ENCODE data around the gene C8G. TPM values are rescaled to one million over a fixed set of nuclear protein-coding genes. Genes with fewer than 3 reads are reported as not detected.

C8G gene
- polyA plus RNA-seq, 1 donor = 0.90 TPM

DNA sequence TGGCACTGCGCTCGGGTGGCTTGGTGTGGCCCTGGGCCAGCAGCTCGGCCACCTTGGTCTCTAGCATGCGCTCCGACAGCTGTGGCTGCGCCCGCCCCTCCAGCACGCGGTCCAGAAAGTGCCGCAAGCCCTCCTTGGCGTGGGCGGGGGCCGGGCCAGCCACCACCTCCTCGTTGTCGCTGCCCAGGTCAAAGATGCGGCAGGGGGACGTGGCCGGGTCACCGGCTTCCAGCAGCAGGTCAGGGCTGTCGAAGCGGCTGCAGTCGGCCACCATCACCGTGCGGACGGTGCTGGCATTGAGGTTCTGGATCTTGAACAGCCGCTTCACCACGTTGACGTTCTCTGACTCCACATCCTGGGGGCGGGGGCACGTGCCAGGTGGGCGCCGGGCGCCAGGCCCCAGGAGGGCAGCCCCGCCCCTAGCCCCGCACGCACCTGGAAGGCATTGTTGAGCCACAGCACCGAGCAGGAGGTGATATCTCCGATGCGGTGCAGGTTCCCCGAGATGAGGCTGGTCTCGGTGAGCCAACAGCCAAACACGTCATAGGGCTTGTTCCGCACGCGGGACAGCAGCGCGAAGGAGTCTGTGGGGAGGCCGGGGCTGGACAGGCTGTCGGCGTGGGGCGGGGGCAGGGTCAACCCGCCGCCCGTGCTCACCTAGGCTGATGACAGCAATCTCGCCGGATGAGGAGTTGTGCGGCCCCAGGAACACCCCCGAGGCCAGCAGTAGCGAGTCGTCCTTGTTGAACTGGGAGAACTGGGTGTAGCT, 2.7 kb upstream of the C8G start:
- no peak for DNase-seq

DNA sequence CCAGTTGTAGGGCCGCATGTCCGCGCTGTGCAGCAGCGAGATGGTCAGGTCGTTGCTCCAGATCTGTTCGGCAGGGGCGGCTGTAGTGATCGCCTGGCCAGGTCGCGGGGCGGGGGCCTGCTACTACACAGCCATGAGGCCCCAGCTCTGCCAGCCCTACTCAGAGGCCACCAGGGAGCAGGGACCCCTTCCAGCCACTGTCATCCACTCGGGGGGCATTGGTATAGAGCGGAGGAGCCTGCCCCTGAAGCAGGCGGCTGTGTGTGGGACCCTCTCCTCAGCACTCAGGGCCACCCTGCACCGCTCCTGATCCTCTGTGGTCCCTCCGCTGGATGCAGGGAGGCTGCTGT, 2.2 kb upstream of the C8G start:
- no peak for DNase-seq

DNA sequence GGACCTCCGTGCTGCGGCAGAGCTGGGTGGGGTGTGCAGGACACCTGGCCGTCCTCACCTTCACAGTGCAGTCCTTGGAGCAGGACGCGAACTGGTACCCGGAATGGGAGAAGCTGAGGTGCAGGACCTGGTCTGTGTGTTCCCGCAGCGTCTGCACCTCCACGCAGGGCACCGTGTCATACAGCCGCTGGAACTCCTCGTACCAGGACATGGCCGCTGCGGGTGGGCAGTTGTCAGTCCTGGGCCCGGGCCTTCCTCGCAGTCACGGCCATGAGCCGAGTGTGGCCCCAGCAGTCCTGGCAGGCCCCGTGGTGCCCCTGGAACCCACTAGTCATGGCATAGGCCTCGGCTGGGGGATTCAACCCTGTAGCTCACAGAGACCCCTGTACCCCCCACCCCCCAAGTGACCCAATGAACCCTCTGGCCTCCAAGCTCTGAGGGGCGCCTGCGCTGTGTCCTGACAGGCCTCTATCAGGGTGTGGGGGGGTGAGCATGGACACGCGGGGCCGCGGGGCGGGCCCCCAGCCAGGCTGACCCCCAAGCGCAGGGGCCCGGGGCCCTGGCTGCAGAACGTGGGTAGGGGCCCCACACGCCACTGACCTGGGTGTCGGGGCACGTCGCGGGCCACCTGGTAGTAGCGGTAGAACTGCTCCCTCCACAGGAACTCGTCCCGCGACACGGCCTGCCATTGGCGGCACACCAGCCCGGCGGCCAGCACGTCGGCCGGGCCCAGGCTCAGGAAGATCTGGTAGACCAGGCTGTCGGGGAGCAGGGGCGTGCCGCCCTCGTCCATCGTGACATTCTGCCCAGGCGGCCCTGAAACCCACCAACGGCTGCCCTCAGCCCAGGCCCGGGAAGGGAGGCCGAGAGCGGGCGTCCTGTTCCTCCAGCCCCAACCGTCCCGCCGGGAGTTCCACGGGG, 1.5 kb upstream of the C8G start:
- no peak for DNase-seq

DNA sequence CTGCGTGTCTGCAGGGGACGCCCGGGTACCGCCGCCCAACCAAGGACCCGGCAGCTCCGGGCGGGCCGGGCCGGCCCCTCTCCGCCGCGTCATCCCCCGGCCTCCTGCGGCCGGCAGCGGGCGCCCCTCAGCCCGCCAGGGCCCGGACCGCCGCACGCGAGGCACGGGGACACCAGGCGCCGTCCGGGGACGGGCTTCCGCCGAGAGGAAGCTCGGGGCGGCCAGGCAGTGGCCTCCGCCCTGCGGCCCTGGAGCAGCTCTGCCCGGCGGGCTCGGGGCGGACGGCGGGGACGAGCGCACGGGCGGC, 878 bp upstream of the C8G start:
- DNase-seq = no peak

DNA sequence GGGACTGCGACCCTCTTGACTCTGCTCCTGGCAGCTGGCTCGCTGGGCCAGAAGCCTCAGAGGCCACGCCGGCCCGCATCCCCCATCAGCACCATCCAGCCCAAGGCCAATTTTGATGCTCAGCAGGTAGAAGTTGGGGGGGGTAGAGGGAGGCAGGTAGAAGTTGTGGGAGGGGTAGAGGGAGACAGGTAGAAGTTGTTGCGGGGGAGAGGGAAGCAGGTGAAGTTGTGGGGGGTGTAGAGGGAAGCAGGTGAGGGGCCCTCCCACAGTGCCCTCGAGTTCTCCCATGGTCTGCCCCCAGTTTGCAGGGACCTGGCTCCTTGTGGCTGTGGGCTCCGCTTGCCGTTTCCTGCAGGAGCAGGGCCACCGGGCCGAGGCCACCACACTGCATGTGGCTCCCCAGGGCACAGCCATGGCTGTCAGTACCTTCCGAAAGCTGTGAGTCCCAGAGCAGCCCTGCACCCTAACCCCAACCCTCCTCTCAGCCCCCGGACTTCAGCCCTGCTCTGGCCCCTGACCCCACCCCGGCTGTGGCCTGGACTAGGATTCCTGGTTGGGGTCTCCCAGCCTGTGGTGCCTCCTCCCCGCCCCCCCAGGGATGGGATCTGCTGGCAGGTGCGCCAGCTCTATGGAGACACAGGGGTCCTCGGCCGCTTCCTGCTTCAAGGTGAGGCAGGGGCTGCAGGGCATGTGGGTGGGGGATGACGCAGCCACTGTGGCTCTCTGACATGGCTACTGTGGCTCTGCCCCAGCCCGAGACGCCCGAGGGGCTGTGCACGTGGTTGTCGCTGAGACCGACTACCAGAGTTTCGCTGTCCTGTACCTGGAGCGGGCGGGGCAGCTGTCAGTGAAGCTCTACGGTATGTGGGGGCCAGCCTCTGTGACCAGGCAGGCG, 537 bp downstream of the C8G start:
- DNase-seq = no peak

DNA sequence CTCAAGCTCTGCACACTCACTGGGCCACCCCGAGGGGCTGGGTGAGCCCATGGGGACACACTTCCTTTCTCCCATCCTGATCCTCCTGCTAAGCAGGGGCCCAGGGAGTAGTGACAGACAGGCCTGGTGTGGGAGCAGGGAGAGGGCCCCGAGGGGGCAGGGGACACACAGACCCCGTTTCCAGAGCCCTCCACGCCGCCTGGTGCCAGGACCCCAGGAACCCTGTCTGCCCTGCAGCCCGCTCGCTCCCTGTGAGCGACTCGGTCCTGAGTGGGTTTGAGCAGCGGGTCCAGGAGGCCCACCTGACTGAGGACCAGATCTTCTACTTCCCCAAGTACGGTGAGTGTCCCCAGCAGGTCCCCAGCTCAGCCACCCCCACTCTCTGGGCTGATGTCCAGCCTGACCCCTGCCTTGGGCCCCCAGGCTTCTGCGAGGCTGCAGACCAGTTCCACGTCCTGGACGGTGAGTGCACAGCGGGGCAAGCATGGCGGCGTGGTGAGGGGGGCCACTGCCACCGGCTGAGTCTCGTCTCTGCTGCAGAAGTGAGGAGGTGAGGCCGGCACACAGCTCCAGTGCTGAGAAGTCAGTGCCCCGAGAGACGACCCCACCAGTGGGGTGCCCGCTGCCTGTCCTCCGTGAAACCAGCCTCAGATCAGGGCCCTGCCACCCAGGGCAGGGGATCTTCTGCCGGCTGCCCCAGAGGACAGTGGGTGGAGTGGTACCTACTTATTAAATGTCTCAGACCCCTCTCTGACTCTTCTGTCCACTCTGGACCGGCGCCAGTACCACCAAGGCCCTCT, 1.4 kb downstream of the C8G start:
- no peak for DNase-seq

DNA sequence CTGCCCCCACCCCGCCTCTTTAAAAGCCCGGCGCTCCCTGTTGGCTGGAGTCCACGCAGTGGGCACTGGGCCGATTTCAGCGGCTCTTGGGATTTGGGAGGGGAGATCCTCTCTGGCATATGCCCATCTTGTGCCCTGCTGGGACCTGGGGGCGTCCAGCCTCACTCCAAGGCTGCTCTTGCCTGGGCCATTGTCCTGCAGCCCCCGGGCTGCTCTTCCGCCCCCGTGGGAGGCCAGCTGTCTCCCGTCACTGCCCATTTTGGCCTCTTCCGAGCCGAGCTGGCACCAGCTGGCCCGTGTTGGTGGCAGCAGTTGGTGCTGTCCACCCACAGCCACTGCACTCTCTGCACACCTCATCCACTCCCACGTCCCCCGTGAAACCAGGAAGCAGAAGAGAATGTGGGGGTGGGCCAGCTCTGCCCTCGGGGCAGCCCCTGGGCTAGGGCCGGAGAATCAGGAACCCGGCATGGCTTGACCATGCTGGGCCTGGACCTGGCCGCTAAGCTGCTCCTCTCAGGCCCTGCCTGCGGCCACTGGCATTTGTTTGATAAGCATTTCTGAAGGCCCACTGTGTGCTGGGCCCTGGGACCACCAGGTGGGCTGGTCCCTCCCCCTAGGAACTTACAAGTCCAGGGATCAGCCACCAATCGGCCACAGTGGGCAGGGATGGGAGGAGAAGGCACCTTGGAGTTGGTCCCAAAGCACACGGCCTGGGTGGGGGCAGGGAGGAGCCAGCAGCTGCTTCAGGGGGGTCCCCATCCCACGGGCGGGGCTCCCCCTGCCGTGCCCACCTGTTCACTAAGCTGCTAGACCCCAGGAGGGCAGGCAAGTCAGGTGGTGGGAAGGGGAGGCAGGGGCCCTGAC, 2.2 kb downstream of the C8G start:
- no peak for DNase-seq

DNA sequence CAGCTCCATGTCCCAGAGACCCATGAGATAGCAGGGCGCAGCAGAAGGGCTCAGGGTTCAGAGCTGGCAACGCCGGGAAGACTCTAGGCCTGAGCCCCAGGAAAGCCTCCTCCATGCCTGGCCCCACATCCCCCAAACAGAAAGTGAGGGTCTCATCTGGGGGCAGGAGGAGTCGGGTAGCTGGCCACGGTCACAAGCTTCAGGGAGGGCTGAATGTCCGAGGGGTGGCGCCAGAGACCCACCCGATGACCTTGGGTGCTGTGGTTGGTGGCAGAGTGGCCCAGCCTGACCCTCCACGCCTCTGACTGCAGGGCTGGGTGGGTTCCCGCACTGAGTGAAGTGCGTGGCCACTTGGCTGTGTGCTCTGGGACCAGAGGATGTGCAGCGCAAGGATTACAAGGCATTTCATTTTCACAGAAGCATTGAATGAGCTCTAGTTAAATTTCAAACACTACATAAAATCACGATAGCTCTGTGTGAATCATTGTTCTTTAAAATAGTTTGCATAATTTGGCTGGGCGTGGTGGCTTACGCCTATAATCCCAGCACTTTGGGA, 3.0 kb downstream of the C8G start:
- DNase-seq = no peak

DNA sequence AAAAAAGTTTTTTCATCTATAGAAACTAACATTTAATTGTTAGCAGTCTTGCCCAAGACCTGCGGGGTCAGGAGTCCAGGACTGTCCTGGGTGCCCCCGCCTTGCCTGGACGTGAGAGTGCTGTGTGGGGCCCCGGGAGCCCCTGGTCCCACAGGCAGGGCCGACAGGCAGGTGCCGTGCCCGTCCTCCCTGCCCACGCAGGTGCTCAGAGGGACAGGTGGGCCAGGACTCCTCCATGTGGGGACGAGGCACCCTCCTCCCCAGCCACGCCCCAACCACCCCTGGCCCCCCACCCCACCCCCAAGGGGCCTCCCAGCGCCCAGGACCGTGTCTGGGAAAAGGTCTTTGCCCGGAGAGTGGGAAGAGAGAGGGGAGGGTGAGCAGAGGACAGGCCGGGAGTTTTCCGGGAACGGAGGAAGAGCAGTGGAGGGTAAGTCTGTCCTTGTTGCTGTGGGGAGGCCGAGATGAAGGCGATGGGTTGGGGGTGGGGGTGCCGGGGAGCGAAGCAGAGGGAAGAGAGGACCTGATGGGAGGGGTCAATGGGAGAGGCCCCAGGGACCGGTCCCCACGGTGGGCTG, 4.3 kb downstream of the C8G start:
- DNase-seq = no peak

DNA sequence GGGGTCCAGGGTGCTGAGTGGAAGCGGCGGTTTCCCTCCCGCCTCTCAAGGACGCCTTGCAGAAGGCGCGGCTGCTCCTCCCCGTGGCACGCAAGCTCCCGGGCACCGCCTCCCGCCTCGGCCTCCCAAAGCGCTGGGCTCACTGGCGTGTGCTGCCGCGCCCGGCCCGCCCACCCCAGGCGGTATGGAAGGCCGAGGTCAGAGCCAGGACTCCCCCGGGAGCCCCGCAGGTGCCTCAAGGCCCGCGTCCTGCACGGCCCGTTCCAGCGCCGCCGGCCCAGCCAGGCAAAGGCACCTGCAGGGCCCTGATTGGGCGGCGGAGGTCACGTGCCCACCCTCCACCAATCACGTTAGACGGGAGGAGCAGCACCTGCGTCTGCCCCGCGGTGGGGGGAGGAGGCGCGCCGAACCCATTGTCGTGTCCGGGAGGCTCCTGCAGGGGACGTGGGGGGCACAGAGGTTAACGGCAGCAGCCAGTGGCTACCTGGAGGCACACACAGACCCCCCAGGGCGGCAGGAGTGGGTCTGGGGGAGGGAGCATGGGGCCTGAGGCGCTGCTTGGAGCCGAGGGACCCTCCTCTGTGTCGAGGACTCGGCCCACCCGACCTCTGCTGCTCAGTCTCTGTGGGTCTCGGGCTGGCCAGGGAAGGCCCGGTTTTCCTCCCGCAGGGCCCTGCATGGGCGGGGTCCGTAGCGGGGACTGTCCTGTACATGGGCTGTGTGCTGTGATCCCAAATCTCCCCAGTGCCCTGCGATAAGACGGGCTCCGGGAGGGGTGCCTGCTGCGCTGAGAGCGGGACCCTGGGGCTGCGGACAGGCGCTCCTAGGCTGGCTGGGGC, 5.0 kb downstream of the C8G start:
- DNase-seq = peak; percentile 78

DNA sequence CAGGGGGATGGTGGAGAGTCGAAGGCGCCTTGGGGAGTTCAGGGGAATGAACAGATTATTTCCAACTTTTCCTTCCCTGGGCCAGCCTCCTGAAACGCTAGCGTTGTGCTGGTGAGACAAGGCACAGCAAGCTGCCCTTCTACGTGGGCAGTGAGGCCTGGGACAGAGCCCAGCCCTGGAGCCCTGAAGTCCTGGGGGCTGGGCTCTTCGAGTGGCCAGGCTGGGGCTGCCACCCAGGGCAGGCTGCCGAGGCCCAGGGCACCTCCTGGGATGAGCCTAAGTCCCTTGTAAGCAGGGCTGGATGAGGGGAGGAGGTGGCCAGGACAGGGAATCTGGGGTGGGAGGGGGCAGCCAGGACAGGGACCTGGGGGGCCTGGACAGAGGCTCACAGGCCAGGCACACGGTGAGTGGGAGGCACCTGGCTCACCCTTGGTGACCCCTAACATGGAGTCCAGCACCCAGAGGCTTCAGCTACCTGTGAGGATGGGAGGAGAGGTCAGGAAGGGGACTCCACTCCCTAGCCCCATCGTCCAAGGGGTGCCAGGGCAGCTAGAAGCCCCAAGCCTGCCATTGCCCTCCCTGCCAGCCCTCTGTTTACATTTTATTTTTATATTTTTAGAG, 5.7 kb downstream of the C8G start:
- DNase-seq = no peak

DNA sequence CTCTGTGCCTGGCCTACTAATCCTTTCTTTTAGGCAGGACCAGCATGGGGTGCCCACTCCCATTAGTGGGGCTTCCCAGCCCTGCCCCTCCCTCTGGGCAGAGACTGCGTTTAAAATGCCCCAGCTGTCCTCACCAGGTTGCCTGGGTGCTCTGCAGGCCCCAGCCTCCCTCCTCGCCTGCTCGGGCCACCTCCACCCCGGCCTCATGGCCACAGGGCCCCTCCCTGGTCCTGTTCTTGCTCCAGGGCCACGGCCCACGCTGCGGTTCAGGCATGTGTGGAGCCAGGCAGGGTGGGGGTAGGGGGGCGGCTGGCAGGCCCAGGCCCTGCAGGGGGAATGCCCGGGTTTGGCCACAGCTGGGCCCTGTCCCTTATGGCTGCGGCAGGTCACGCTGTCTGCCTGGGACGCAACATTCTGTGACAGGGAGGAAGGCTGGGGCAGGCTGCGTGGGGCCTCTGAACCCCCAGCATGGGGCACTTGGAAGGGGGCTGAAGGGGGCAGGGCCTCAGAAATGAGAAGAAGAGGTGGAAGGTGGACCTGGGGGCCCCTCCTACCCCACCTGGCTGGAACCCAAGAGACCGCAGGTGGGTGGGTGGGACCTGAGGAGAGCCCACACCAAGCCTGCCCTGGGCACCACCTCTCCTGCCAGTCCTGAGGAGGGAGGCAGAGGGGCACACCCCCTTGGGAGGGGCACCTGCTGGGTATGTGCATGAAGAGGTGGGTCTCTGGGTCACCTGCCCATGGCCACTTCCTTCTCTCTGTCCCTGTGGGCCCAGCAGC, 6.7 kb downstream of the C8G start, which contains the start of gene LCN12:
Gene LCN12, plus strand, starts transcription at position 733 of the 780 bp plus-strand sequence. CDS start 55 bp downstream, outside the sequence.
- DNase-seq = no peak

DNA sequence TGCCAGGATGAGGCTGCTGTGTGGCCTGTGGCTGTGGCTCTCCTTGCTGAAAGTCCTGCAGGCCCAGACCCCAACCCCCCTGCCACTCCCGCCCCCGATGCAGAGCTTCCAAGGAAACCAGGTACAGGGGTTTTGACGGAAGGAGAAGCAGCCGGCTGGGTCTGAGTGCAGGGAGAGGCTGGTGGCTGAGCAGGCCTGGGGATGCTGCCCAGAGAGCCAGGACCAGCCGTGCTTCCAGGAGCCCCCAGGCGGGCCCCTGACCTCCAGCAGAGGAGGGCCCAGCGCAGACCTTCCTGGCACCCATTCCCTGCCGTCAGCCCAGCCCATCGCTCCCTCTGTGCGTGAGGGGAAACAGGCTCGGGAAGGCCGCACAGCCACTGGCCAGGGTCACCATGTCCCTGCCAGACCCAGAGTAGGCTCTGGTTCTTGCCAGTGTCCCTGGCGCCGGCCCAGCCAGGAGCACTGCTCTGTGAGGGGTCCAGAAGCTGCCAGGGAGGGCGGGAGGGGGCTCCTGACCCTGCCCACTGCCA, 7.3 kb downstream of the C8G start:
- no peak for DNase-seq

DNA sequence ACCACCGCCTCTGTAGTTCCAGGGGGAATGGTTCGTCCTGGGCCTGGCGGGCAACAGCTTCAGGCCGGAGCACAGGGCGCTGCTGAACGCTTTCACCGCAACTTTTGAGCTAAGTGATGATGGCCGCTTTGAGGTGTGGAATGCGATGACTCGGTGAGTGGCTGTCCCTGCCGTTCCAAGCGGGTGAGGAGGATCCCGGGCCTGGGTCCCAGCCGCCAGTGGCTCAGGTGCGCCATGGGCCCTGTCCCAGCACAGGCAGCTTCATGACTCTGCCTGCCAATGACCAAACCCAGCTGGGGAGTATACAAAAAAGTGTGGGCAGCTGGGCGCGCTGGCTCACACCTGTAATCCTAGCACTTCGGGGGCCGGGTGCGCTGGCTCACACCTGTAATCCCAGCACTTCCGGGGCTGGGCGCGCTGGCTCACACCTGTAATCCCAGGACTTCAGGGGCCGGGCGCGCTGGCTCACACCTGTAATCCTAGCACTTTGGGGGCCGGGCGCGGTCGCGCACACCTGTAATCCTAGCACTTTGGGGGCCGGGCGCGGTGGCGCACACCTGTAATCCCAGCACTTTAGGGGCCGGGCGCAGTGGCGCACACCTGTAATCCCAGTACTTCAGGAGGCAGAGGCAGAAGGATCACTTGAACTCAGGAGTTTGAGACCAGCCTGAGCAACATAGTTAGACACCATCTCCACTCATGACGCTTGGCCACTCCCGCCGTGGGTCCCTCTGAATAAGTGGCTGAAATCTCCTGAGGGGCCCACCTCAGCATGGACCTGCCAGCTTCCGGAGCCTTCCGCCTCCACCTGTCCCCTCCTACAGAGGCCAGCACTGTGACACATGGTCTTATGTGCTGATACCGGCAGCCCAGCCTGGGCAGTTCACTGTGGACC, 8.1 kb downstream of the C8G start:
- no peak for DNase-seq

DNA sequence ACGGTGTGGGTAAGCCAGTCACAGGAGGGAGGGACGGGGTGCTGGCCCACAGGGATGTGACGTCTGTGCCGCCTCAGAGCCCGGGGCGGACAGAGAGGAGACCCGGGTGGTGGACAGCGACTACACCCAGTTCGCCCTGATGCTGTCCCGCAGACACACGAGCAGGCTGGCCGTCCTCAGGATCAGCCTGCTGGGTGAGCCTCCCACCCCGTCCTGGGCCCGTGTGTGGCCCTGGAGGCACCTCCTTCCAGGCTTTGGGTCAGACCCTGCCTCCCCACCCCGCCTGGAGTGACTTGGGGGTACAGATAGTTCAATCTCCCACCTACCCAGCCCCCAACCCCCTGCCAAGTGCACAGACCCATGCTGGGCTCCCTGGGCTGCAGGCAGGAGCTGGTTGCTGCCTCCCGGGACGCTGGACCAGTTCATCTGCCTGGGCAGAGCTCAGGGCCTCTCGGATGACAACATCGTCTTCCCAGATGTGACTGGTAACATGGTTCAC, 8.8 kb downstream of the C8G start:
- DNase-seq = no peak

DNA sequence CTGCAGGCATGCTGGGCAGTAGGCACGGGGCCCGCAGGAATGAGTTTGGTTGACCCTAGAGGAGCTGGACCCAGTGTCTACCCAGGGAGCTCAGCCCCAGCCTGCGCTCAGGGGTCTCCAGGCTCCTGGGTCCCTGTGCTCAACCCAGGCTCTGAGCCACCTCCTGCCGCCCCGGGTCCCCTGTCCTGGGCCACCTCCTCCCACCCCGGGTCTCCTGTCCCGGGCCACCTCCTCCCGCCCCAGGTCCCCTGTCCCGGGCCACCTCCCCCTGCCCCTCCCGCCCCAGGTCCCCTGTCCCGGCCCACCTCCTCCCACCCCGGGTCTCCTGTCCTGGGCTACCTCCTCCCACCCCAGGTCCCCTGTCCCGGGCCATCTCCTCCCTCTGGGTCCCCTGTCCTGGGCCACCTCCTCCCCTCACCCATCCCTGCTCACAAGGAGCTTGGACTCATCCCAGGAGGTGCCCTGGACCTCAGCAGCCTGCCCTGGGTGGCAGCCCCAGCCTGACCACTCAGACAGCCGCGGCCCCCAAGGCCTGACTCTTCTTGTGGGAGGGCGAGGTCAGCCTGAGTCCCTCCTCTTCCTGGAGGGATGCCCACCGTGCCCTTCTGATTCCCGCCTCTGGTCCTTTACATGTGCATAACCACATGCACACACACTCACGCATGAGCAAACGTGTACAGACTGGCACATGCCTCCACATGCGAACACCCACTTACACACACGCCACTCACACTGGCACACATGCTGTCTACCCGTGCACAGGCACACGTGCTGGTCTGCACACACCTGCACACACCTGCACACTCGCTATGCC, 9.4 kb downstream of the C8G start:
- no peak for DNase-seq
